Measurements from ENCODE around the gene MAMDC4.
"Not testable (repeated sequence)": the region's sequence is repeated elsewhere in the genome, so short reads cannot be mapped to it uniquely, and the experiment has no call there.

MAMDC4 gene

GRCh38 chr9:136851941-136852663, at the start of gene MAMDC4:
MAMDC4 (plus strand) TSS chr9:136852346; CDS start chr9:136852417, 71 bp downstream.
- no peak for DNase-seq

GRCh38 chr9:136803009-136803550, 49.1 kb upstream of the MAMDC4 start:
- not testable (repeated sequence) for DNase-seq

- DNase-seq, result no peak
Observed at GRCh38 chr9:136803551-136804508, 48.3 kb upstream of the MAMDC4 start.

- no peak for DNase-seq
Observed at GRCh38 chr9:136804509-136805206, 47.5 kb upstream of the MAMDC4 start.

GRCh38 chr9:136805207-136805740, 46.9 kb upstream of the MAMDC4 start:
- no peak for DNase-seq

- no peak for DNase-seq
Observed at GRCh38 chr9:136806067-136806466, 46.1 kb upstream of the MAMDC4 start.

- DNase-seq, result no peak
Observed at GRCh38 chr9:136806631-136807201, 45.4 kb upstream of the MAMDC4 start.

- DNase-seq, result peak; percentile 9 to 39
Observed at GRCh38 chr9:136807281-136808074, 44.7 kb upstream of the MAMDC4 start, which contains the start of gene RABL6. RABL6 (plus strand) TSS chr9:136807948; CDS start chr9:136808197, 249 bp downstream.

- DNase-seq, result no peak
Observed at GRCh38 chr9:136808075-136808805, 43.9 kb upstream of the MAMDC4 start.

- no peak for DNase-seq
Observed at GRCh38 chr9:136808806-136809158, 43.4 kb upstream of the MAMDC4 start.

- DNase-seq, result no peak
Observed at GRCh38 chr9:136814725-136815421, 37.3 kb upstream of the MAMDC4 start.

GRCh38 chr9:136815422-136815782, 36.7 kb upstream of the MAMDC4 start:
- no peak for DNase-seq

GRCh38 chr9:136820971-136821825, 30.9 kb upstream of the MAMDC4 start:
- DNase-seq, result no peak

- DNase-seq, result no peak
Observed at GRCh38 chr9:136821826-136822544, 30.2 kb upstream of the MAMDC4 start.

GRCh38 chr9:136823136-136824046, 28.8 kb upstream of the MAMDC4 start:
- no peak for DNase-seq

- DNase-seq, result no peak
Observed at GRCh38 chr9:136824496-136825225, 27.5 kb upstream of the MAMDC4 start.
